GM21737 (cell line): ENCODE measurements around the gene ARMH3.

Experiments used
- ATAC-seq: cut with Tn5 transposase; IDR thresholded peaks from one replicate; pipeline ENCODE4 v1.9.1; 2021; ENCODE audit warnings: mild to moderate bottlenecking, moderate library complexity; ENCODE audit not compliant: unreplicated experiment

The ARMH3 gene

DNA sequence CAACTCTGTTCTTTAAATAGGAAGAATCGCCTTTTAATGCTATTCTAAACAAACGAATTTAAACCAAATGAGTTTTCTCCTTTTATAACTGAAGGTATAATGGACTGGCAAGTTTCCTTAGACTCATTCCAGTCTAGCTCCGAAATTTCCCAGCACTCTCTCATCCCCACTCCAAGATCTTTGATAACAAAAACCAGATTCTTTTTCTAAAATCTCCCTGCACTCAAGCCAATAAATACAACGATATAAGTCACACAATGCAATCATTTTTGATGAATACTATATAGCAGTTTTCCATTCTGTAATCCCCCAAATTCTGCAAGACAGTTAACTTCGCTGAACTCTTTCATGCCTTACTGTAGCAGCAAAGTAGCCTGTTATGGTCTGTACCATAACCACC lies 239.6 kb downstream of the ARMH3 start:
- ATAC-seq: no peak

DNA sequence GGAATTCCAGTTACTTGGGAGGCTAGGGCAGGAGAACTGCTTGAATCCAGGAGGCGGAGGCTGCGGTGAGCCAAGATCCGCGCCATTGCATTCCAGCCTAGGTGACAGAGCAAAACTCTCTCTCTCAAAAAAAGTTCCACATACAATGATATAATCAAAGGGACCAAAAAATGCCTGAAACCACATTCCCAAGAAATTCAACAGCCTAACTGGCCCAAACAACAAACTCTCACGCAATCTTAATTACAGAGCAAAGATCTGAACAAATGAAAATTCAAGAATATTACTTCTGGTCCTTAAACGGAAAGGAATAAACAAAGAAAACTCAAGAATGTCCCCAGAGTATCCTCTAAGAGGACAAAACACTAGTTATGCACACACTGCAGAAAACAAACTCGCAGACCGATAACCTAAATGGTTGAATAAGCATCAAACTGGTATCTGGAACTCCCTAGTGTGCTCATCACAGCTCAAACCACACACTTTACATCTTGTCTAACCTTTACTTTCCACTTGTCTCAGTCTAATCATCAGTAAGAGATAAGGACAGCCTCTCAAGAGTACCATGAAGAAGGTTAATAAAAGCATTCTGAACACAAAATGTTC lies 241.4 kb downstream of the ARMH3 start:
- ATAC-seq: no peak

DNA sequence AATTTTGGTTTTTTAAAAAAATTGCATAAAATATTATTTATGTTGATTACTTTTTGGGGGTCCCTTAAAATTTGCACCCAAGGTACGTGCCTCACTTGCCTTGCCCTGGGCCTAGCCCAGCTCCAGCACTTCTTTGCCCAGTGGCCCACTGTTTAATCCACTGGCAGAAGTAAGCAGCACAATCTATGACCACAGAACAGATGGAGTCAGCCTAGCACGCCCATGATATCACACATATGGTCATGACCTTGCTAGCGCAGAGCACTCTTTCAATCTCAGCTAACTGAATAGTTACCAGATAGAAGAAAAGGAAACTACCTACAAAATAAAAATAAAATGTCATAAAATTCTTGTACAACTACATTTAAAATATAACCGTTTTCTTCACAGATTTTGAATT lies 243.4 kb downstream of the ARMH3 start:
- ATAC-seq: no peak

DNA sequence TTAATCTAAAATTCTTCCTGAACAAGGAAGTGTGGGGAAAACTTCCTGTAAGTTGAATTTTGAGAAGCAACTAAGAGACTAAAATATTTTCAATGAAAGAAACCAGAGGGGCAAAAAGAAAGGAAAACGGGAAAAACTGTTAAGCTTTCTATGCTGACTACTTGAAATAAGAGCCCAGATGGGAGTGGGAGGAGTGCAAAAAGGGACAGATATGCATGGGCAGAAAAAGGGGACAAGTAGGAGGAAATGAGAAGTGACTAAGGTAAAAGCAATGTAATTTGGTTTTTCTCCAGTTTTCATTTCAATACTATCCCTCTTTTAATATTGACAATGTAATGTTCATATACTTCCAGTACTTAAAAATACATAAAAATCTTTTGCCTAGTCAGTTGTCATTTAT lies 248.8 kb downstream of the ARMH3 start:
- no peak for ATAC-seq

DNA sequence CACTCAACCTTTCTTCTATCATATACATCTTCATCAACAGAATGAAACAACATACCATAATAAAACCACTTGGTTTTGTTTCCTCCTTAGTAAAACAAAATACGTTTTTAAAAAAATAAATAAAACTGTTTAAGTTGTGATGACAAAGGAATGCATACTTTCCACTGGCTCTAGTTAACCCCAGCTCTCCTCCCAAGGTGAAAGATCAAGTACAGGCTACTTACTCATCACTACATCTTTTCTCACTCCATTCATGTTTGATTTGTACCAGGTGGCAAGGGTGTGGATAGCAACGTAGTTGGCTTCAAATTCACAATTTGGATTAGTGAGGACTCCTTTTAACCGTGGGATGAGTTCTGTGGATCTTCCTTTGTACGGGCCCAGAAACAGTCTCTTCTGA lies 252.5 kb downstream of the ARMH3 start:
- ATAC-seq: no peak

DNA sequence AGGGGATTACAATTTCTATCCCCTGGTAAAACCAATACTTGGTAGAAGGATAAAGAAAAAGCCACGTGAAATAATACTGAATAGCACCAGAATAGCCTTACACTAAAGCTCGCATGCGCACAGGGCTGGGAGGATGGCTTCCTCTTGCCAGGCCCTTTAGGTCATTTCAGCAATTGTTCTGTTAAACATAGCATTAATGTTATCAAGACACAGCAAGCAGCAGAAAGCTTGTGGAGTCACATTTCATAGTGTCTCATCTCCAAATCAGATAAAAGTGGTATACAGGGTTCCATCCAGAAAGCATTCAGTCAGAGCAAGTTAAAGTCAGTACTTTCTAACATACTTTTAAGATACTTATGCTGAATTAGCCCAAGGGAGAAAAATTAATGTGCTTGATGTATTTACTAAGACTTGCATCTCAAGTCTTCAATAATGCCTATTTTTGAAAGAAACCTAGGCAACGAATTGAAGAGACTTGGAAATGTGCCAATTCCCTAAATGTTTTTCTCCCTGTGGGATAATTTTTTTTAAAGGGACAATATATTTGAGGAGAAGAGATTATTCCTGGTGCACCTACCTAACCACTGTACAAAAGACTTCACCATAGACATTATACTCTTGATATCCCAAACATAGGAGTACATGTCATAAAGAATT lies 258.4 kb downstream of the ARMH3 start:
- no peak for ATAC-seq
